ENCODE measurements around the gene LRMDA. TPM values are rescaled to one million over a fixed set of nuclear protein-coding genes. Genes with fewer than 3 reads are reported as not detected.
A peak's percentile ranks its signal among the peaks of the same experiment; 100 is the strongest.

LRMDA gene
- total and polyA plus RNA-seq, 2 of the 13 experiments (the other 11 are each of a cell fraction or from before 2014, with no cell fraction given) = 13.4 to 22.0 TPM

DNA sequence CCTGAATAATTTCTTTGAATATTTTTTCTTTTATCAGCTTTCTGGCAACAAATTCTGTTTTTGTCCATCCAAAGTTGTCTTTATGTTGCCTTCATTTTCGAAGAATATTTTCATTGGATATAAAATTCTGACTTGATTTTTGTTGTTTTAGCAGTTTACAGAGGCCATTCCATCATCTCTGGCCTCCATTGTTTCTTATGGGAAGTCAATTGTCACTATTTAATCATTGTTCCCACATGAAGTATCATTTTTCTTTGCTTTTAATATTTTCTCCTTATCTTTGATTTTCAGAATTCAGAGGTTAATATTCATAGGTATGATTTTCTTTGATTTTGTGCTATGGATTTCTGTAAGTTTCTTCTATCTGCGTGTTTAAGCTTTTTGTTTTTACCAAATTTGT is 512.6 kb downstream of the LRMDA start:
- H3K36me3 ChIP-seq (replicated peaks in 1 of 2; ENCODE audit: control insufficient read depth in 1 of 2, insufficient read depth in 2 of 2, low read length in 2 of 2) = no peaks in the 10 kb centered on the region
- no peaks in the 10 kb centered on the region for H3K9me3 ChIP-seq (ENCODE audit: low read length)
- no peak overlapping the region for H2AFZ ChIP-seq (ENCODE audit: low read length)
- peaks cover 9% of the 10 kb centered on the region for H3K4me1 ChIP-seq (ENCODE audit: insufficient read depth, low read length)
- H3K4me3 ChIP-seq (replicated peaks in 1 of 3; ENCODE audit: insufficient read depth in 1 of 3, low read depth in 2 of 3, low read length in 3 of 3) = no peak overlapping the region
- H3K9ac ChIP-seq (ENCODE audit: insufficient read depth, low read depth, low read length) = no peak overlapping the region
- no peak overlapping the region for H3K4me2 ChIP-seq (ENCODE audit: low read depth, low read length)
- TF ChIP-seq GLI4 (CRISPR knock-in tag; IDR thresholded peaks at IDR 0.05; ENCODE audit: borderline replicate concordance) = no peak
- no peak for TF ChIP-seq ZNF605 (CRISPR knock-in tag; IDR thresholded peaks at IDR 0.05)
- TF ChIP-seq, protein P1, sequence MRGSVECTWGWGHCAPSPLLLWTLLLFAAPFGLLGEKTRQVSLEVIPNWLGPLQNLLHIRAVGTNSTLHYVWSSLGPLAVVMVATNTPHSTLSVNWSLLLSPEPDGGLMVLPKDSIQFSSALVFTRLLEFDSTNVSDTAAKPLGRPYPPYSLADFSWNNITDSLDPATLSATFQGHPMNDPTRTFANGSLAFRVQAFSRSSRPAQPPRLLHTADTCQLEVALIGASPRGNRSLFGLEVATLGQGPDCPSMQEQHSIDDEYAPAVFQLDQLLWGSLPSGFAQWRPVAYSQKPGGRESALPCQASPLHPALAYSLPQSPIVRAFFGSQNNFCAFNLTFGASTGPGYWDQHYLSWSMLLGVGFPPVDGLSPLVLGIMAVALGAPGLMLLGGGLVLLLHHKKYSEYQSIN (CRISPR knock-in tag; IDR thresholded peaks at IDR 0.05; ENCODE audit: borderline replicate concordance) = no peak
- TF ChIP-seq U2AF2 (IDR thresholded peaks at IDR 0.05; ENCODE audit: low read depth, low read length) = no peak
- TF ChIP-seq ZNF317 (CRISPR knock-in tag; IDR thresholded peaks at IDR 0.05) = peak; percentile 96
- in situ Hi-C loops (cut with HindIII; ENCODE audit: extremely low pct_ligation_motif_present, low pct_unique_long_range_greater_than_20kb) = no loop called here
- no peaks in the 10 kb centered on the region for H3K79me2 ChIP-seq (ENCODE audit: insufficient read depth, low read length)
- ChIA-PET CTCF (ENCODE audit: low intra/inter-chr PET ratio, low total read pairs) (no interaction called here), POLR2A (no interaction called here)
- H3K27me3 ChIP-seq (ENCODE audit: control insufficient read depth in 1 of 2, insufficient read depth in 2 of 2, low read length in 2 of 2) = no peaks in the 10 kb centered on the region
- no peak for ATAC-seq
- no peak overlapping the region for H3K27ac ChIP-seq (ENCODE audit: extremely low read length, insufficient read depth, low read length)
- no peak for DNase-seq (ENCODE audit: low spot score)
- no peak for FAIRE-seq
- intact Hi-C loops (cut with micrococcal nuclease; ENCODE audit: unreplicated experiment) = no loop called here
- BruUV-seq (replicated peaks) = no TSS peak
- H4K20me1 ChIP-seq (ENCODE audit: insufficient read depth, low read length) = no peaks in the 10 kb centered on the region
- 85% methylated on average over 2 of the region's 2 CpGs for WGBS (ENCODE audit: low lambda C conversion rate)

GRCh38 chr10:75948583-75948982 is 517.2 kb downstream of the LRMDA start:
- FAIRE-seq = no peak
- TF ChIP-seq ZNF724P (CRISPR knock-in tag; IDR thresholded peaks at IDR 0.05; ENCODE audit: borderline replicate concordance) = no peak
- TF ChIP-seq LBX2 (CRISPR knock-in tag; IDR thresholded peaks at IDR 0.05; ENCODE audit: borderline replicate concordance) = no peak
- no peak for TF ChIP-seq PBX2 (CRISPR knock-in tag; IDR thresholded peaks at IDR 0.05)
- TF ChIP-seq TOE1 (CRISPR knock-in tag; IDR thresholded peaks at IDR 0.05) = no peak
- TF ChIP-seq, protein P2, sequence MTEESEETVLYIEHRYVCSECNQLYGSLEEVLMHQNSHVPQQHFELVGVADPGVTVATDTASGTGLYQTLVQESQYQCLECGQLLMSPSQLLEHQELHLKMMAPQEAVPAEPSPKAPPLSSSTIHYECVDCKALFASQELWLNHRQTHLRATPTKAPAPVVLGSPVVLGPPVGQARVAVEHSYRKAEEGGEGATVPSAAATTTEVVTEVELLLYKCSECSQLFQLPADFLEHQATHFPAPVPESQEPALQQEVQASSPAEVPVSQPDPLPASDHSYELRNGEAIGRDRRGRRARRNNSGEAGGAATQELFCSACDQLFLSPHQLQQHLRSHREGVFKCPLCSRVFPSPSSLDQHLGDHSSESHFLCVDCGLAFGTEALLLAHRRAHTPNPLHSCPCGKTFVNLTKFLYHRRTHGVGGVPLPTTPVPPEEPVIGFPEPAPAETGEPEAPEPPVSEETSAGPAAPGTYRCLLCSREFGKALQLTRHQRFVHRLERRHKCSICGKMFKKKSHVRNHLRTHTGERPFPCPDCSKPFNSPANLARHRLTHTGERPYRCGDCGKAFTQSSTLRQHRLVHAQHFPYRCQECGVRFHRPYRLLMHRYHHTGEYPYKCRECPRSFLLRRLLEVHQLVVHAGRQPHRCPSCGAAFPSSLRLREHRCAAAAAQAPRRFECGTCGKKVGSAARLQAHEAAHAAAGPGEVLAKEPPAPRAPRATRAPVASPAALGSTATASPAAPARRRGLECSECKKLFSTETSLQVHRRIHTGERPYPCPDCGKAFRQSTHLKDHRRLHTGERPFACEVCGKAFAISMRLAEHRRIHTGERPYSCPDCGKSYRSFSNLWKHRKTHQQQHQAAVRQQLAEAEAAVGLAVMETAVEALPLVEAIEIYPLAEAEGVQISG (CRISPR knock-in tag; IDR thresholded peaks at IDR 0.05) = no peak
- TF ChIP-seq CEBPG (CRISPR knock-in tag; IDR thresholded peaks at IDR 0.05) = no peak
- no peak for TF ChIP-seq TSC22D2 (CRISPR knock-in tag; IDR thresholded peaks at IDR 0.05; ENCODE audit: borderline replicate concordance)

More at GRCh38 chr10:75948583-75948982, 517.2 kb downstream of the LRMDA start:
- Histone ChIP-seq H3K36me3 (replicated peaks in 1 of 2; ENCODE audit: control insufficient read depth in 1 of 2, insufficient read depth in 2 of 2, low read length in 2 of 2) (no peaks in the 10 kb centered on the region), H4K20me1 (ENCODE audit: insufficient read depth, low read length) (no peaks in the 10 kb centered on the region), H3K9me3 (ENCODE audit: low read length) (no peaks in the 10 kb centered on the region), H3K9ac (ENCODE audit: insufficient read depth, low read depth, low read length) (no peak overlapping the region), H3K4me1 (ENCODE audit: insufficient read depth, low read length) (peaks cover 28% of the 10 kb centered on the region), H3K4me2 (ENCODE audit: low read depth, low read length) (no peak overlapping the region), H3K27me3 (ENCODE audit: control insufficient read depth in 1 of 2, insufficient read depth in 2 of 2, low read length in 2 of 2) (no peaks in the 10 kb centered on the region), H3K4me3 (replicated peaks in 1 of 3; ENCODE audit: insufficient read depth in 1 of 3, low read depth in 2 of 3, low read length in 3 of 3) (no peak overlapping the region), H3K27ac (ENCODE audit: extremely low read length, insufficient read depth, low read length) (no peak overlapping the region), H3K79me2 (ENCODE audit: insufficient read depth, low read length) (no peaks in the 10 kb centered on the region), H2AFZ (ENCODE audit: low read length) (no peak overlapping the region)
- DNase-seq (ENCODE audit: low spot score) (no peak), ATAC-seq (no peak)
- ChIA-PET CTCF (ENCODE audit: low intra/inter-chr PET ratio, low total read pairs) (no interaction called here), POLR2A (no interaction called here)
- WGBS (ENCODE audit: low lambda C conversion rate) = 95% methylated on average over 3 of the region's 3 CpGs
- intact Hi-C loops (cut with micrococcal nuclease; ENCODE audit: unreplicated experiment) (no loop called here), in situ Hi-C loops (cut with HindIII; ENCODE audit: extremely low pct_ligation_motif_present, low pct_unique_long_range_greater_than_20kb) (no loop called here)
- no TSS peak for BruUV-seq (replicated peaks)

Data from HepG2 (cell line).